GM21529 (cell line): ENCODE results near the gene ZCCHC3.
"Not testable (repeated sequence)": the region's sequence is repeated elsewhere in the genome, so short reads cannot be mapped to it uniquely, and the experiment has no call there.

Experiments used
- ATAC-seq: cut with Tn5 transposase; IDR thresholded peaks from one replicate; pipeline ENCODE4 v1.9.1; 2021; ENCODE audit not compliant: unreplicated experiment

Gene ZCCHC3

DNA sequence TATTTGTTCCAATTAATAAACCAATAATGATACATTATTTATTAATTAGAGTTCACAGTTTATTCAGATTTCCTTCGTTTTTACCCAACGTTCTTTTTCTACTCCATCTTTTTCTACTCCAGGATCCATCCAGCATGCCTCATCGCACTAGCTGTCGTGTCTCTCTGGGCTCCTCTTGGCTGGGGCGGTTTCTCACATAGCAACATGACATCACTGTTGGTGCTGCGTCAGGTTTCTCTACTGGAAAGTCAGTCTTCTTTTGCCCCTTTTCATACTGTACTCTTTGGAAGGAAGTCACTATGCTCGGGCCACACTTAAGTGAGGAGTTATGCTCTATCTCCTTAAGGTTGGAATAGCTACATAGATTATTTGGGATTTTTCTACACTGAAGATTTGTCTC is 14.2 kb downstream of the ZCCHC3 start:
- no peak for ATAC-seq

DNA sequence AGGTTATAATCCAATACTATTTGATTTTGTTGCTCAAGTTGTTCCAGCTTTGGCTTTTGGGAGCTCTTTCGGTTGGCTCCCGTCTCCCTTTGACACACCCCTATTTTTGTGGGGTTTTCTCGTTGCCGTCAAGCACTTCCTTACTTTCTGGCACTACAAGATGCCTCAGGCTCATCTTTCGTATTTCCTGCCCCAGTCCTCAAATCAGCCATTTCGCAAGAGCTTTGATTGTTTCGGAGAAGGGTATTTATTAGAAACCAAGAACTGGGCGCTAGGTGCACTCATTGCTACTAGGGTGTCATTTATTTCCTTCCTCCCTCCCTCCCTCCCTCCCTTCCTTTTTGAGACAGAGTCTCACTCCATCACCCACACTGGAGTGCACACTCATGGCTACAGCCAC is 14.7 kb downstream of the ZCCHC3 start:
- no peak for ATAC-seq

DNA sequence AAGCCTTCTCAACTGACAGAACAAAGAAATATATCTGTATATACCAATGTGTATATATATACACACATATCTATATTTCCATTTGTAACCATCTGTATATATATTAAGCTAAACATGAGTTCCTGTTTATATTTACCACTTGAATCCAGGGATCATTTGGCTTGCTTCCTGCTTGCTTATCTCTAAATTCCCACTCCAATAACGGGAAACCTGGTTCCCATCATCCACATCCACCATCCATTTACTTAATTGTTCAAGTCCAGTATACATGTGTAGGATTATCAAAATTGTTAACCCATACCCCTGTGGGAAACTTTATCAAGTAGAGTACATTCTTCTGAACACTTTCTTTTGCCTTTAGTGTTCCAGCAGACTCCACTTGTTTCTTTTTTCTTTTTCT is 15.5 kb downstream of the ZCCHC3 start:
- no peak for ATAC-seq

DNA sequence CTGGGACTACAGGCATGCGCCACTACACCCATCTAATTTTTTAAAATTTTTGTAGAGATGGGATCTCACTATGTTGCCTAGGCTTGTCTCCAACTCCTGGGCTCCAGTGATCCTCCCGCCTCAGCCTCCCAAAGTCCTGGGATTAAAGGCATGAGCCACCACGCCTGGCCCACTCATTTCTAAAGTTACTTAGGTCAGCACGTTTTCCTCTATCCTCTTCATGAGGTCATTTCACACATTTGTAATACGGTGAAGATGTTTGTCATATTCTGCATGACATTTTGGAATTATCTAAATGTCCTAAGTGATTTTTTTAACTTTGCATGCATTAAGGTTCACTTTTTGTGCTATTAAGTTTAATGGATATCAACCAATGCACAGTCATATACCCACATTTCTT is 16.0 kb downstream of the ZCCHC3 start:
- no peak for ATAC-seq

DNA sequence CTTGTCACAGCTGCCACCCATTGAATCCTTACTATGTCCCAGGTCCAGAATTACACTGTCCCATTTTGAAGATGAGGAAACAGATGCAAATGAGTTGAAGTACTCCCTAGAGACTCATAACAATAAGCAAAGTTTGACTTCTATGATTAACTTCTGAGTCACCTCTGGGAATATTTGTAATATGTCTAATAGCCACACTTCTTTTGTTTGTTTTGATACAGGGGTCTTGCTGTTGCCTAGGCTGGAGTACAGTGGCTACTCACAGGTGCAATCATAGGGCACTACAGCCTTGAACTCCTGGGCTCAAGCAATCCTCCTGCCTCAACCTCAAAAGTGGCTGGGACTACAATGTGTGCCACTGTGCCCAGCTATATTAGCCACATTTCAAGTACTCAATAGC is 16.6 kb downstream of the ZCCHC3 start:
- ATAC-seq: no peak

DNA sequence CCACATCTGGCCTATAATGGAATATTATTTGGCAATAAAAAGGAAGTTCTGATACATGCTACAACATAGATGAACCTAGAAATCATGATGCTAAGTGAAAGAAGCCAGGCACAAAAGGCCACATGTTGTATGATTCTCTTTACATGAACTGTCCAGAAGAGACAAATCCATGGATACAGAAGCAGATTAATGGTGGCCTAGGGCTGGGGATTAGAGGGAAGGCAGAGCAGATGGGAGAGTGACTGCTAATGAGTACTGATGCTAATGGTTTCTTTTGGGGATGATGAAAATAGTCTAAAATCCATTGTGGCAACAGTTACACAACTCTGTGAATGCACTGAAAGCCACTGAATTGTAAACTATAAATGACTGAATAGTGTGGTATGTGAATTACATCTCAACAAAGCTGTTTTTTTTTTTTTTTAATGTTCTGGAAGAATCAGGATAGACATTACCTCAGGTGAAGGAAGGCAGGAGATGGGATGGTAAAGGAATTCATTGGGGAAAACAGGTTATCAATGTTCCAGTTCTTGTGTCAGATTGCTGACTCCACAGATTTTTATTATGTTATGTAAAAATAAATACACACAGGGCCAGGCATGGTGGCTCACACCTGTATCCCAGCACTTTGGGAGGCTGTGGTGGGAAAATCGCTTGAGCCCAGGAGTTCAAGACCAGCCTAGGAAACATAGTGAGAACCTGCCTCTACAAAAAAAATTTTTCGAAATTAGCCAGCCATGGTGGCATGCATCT is 19.1 kb downstream of the ZCCHC3 start:
- ATAC-seq: no peak

DNA sequence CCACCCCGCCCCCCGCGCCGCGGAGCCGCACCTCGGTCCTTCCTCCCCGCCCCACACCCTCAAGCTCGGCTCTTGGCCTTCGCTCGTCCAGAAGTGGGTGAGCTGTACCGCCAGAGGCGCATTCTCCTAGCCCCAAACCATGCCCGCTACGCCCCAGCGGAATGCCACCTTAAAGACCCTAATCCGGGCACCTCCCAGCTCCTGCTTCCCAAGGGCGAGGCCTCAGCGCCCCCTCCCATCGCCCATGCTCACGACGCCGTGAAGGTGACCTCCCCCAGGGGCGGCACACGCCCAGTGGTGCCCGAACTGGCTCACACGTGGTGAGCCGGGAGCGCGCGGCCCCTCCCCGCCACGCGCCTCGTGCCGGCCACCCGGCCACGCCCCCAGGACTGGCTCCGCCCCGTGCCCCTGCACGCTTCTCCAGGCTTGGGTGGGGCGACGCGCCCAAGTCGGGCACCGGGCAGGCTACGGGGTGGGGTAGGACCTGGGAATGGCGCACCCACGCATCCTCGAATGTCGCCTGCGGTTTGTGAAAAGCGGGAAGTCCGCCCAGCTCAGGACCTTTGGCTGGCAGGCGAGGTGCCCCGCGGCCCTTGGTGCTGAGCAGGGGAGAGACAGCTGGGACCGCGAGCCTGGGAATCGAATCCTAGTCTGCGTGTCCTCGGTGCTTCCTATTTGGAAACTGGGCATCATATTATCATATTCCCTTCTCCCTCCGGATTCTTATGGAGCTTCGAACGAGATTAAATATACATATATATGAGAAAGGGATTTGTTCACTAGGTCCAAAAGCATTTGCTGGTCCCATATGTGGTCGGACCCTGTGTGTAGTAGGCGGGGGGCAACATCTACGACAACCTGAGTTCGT is 27.0 kb downstream of the ZCCHC3 start:
- ATAC-seq: peak; percentile 47

DNA sequence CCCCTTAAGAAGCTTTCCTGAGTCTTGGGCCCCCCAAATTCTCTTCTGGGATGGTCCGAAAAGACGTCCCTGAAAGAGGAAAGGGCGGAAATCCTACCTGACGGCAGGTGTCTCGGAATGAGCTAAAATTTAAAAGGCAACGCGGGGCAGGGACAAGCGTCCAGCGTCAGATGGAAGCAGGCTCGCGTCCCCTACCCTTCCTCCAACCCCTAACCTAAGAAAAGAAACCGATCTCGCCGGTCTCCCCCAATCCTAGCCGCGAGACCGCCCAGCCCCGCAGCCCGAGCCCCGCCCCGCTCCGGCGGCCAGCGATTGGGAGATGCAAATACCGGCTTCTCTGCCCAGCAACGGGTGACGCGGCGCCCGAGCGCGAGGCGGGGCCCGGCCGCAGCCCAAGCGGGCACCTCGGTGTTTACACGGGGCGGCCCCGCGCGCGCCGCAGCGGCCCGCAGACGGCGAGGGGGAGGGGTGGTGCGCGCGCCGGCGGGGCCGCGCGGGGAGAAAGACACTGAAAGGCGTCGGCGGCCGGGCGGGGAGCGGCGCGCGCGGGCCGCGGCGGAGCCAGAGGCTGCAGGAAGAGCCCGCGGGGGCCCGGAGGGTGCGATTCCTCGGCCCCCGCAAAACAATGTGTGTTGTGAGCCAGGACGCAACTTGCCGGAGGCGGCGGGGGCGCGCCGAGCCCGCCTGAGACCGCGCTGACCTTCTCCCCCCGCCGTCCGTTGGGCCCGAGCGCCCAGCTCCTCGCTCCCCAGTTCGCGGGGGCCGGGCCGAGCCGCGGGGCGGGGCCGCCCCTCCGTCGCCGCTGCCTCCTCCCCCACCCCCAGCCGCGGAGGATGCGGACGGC is 27.9 kb downstream of the ZCCHC3 start, which contains the start of gene SOX12:
SOX12 (plus strand) TSS at position 508 of the 844 bp plus-strand sequence. CDS start 373 bp downstream, outside the sequence.
- peak; percentile 74 for ATAC-seq

DNA sequence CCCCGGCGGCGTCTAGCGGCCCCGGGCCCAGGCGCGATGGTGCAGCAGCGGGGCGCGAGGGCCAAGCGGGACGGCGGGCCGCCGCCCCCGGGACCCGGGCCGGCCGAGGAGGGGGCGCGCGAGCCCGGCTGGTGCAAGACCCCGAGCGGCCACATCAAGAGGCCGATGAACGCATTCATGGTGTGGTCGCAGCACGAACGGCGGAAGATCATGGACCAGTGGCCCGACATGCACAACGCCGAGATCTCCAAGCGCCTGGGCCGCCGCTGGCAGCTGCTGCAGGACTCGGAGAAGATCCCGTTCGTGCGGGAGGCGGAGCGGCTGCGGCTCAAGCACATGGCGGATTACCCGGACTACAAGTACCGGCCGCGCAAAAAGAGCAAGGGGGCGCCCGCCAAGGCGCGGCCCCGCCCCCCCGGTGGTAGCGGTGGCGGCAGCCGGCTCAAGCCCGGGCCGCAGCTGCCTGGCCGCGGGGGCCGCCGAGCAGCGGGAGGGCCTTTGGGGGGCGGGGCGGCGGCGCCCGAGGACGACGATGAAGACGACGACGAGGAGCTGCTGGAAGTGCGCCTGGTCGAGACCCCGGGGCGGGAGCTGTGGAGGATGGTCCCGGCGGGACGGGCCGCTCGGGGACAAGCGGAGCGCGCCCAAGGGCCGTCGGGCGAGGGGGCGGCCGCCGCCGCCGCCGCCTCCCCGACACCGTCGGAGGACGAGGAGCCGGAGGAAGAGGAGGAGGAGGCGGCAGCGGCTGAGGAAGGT is 28.7 kb downstream of the ZCCHC3 start:
- ATAC-seq: no peak

DNA sequence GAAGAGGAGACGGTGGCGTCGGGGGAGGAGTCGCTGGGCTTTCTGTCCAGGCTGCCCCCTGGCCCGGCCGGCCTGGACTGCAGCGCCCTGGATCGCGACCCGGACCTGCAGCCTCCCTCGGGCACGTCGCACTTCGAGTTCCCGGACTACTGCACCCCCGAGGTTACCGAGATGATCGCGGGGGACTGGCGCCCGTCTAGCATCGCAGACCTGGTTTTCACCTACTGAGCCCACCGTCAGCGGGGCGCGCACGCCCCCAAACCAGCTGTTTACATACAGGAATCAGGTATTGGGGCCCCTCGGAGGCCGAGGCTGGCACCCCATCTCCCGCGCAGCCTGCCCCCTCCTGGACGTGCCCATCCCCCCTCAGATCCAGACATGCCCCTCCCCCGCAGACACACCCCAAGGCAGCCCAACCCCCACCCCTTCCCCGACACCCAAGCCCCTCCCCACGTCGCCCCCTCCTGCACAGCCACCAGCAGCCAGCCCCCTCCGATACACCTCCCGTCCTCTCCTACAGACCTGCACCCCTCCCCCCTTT is 29.3 kb downstream of the ZCCHC3 start:
- ATAC-seq: no peak

DNA sequence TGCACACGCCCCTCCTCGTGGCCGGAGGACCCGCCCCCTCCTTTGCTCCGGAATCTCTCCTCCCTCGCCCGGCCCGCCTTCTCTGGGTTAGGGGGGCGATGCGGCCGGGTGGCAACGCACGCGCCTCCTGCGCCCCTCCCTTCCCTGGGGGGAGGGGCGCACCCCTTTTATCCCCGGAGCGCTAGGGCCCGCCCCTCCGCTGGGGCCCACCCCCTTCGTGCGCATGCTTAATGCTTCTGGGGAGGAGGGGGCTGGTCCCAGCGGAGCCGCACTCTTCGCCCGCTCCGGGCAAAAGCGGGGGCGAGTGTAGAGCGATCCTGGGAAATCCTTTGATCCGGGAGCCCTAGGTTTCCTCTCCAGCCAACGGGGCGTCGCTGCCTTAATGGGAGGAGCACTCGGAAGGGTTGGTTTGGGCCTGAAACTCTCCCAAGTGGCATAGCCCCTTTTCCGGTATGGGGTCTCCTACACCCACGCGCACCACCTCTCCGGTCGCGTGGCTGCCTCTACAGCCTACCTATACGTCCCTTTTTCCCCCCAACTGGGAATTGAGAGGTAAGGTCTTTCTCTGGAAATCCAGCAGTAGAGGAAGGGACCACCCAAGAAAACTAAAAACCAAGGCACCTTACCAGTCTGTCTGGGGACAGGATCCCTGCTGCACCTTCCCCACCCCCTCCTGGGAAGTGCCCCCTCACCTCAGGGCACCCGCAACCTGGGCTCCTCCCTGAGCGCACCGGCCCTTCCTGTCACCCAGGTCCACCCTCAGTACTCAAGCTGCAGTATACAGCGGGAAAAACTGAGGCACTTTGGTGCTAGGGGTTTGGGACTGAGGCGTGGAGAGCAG is 30.0 kb downstream of the ZCCHC3 start:
- peak; percentile 21 for ATAC-seq

DNA sequence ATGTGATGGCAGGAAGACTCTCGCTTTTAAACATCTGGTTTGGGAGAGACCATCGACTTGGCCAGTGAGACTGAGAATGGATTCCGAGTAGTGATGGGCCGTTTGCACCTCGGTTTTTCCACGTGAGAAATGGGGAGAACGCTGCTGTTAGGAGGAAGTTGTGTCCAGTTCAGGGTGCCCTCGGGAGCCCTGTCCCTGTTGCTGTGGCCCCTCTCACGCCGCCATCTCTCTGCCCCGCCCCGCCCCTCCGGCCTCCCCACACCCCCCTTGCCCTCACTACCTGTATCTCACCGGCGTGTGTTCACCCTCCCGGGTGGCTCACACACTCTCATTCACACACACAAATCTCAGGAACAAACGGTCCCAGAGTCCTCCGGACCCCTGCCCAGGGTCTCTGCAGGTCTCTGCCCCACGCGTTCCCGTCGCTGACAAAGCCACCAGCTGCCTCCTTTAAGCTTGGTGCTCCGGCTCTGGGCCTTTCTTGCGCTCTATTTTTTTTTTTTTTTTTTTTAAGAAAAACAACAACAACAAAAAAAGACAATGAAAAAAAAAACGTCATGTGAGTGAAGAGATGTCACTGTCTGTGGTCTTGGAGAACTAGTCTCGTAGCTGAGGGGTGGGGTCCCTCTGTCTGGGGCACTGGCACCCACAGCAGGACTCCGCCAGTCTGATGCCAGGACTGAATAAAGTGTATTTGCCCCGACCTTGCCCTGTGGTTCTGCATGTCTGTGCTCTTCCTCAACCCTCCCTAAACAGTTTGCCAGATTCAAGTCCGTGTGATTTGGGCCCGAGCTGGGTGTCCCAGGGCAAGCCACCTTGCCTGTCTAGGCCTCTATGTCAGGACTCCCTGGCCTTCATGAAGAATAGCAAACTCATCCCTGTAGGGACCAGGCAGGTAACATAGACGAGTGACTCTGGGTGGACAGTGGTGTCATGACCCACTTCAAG is 30.9 kb downstream of the ZCCHC3 start:
- no peak for ATAC-seq

DNA sequence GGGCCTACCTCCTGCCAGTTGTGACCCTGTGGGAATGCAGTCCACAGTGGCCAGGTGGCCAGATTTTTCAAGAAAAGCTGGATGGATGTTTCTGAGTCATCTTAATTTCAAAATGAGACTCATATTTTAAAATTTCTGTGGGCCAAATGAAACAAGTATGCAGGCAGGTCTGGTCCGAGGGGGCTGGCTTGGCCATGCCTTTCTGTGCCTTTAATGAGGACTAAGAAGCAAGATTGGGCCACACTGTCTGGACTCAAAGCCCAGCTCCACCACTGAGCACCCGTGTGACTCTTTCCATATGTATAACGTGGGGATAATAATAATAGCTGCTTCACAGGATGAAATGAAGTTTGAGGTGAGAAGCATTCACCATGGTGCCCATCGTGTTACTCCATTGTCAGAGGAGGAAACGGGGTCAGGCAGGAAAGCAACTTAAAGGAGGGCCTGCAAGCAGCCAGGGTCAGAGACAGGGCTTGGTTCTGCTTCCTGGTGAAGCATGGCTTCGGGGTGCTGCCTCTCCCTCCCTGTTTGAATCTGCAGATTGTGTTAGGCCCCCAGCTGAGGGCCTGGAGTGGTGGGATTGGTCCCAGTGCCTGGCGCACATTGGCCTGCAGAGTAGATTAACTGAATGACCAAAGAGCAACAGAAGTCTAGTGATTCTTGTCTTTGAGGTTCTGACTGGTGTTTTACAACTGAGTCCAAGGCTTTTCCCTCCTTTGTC is 31.8 kb downstream of the ZCCHC3 start:
- no peak for ATAC-seq

DNA sequence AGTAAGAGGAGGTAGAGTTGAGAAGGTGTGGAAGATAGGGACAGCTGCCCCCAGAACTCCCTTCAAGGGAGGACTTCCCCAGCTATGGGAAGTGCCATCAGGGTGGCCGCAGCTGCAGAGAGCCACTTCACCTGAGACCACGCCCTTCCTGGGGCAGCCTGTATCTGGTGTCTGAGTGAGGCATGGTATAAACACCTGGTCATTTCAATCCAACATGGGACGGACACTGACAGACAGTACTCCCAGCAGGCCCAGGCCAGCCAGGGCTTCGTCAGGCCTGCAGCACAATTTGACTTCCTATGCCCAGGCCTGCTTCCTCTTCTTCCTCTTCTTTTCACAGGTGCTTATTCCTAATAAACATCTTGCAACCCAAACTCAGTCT is 32.5 kb downstream of the ZCCHC3 start:
- no peak for ATAC-seq

DNA sequence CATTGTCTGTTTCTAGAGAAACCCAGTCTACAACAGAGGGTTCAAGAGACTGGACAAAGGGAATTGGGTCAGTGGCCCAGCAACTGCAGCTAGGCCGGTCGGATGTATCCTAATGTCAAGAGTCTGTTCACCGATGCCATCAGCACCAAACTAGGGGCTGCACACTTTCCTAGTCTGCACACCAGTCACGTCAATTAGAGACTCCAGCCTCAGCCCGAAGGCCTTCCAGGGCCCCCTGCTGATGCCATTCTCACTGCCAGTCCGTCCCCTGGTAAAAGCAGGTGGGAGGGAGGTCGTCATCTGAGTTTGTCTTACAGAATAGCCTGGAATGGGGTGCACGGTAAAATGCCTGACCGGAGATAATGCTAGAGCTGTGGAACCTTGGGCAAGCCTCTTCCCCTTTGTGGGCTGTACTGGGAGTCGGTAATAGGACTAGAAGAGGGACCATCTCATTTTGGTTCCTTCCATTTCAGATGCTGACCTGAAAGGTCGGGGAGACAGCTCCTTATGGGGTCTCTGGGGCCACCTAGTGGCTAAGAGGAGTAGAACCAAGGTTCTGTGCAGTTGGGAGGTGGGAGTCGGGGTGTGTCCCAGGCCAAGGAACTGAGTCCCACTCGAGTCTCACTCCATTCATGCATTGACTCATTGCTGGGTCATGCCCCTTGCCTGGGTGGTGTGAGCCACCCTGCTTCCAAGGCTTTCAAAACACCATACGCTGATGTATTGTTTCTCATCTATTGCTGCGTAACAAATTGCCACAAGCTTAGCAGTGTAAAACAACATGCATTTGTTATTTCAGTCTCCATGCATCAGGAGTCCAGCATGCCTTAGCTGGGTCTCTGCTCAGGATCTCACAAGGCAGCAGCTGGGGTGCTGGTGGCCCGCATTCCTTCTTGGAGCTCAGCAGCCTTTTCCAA is 33.1 kb downstream of the ZCCHC3 start:
- ATAC-seq: peak; percentile 32

DNA sequence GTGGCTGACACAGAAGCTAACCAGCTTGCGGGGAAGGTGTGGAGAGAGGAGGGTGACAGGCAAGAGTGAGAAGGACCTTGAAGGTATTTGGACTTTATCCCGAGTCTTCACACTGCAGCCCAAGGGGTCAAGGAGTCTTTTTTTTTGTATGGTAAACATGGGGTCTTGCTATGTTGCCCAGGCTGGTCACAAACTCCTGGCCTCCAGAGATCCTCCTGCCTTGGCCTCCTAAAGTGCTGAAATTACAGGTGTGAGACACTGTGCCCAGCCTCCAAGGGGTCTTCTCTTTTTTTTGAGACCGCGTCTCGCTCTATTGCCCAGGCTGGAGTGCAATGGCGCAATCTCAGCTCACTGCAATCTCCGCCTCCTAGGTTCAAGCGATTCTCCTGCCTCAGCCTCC is 37.2 kb downstream of the ZCCHC3 start:
- no peak for ATAC-seq

DNA sequence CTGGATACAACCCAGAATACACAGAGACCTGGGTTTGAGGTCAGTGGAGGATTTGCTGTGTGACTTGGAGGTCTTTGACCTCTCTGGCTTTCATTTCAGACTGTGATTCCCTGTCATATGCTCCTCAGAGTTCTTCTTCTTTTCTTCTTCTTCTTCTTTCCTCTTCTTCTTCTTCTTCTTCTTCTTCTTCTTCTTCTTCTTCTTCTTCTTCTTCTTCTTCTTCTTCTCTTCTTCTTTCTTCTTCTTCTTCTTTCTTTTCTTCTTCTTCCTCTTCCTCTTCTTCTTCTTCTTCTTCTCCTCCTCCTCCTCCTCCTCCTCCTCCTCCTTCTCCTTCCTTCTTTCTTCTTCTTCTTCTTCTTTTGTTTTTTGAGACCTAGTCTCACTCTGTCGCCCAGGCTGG is 38.7 kb downstream of the ZCCHC3 start:
- not testable (repeated sequence) for ATAC-seq
